Trophoblast cell (in vitro differentiated cells and primary cell): ENCODE data around the gene ZFP36.
A peak's percentile ranks its signal among the peaks of the same experiment; 100 is the strongest.

Experiments
- DNase-seq, 2 donors: peaks; one replicate each; pipeline ENCODE4 v3.0.0-alpha.2; 2016
- H2AFZ ChIP-seq: 2 replicates; pipeline ENCODE4 v1.6.1; 2013; ENCODE audit warnings: low read length, moderate library complexity, mild to moderate bottlenecking; ENCODE audit not compliant: insufficient read depth, poor library complexity
- H2AK5ac ChIP-seq: 2 replicates; pipeline ENCODE4 v1.6.1; 2013; ENCODE audit warnings: mild to moderate bottlenecking, low read length
- H2BK120ac ChIP-seq: 2 replicates; pipeline ENCODE4 v1.6.1; 2013; ENCODE audit warnings: low read length, mild to moderate bottlenecking, moderate library complexity; ENCODE audit not compliant: insufficient read depth, poor library complexity
- H2BK12ac ChIP-seq: 2 replicates; pipeline ENCODE4 v1.6.1; 2013; ENCODE audit warnings: mild to moderate bottlenecking, low read length, moderate library complexity
- H2BK5ac ChIP-seq: 2 replicates; pipeline ENCODE4 v1.6.1; 2013; ENCODE audit warnings: low read length, low read depth, moderate library complexity, mild to moderate bottlenecking; ENCODE audit not compliant: poor library complexity
- H3K14ac ChIP-seq: 2 replicates; pipeline ENCODE4 v1.6.1; 2013; ENCODE audit warnings: mild to moderate bottlenecking, low read length
- H3K18ac ChIP-seq: 2 replicates; pipeline ENCODE4 v1.6.1; 2013; ENCODE audit warnings: mild to moderate bottlenecking, low read length
- H3K23ac ChIP-seq: 2 replicates; pipeline ENCODE4 v1.6.1; 2013; ENCODE audit warnings: low read length
- H3K27ac ChIP-seq: 2 replicates; pipeline ENCODE4 v1.5.1; 2013; ENCODE audit warnings: low read depth, mild to moderate bottlenecking, inconsistent platforms, low read length, moderate library complexity
- H3K27me3 ChIP-seq: 2 replicates; pipeline ENCODE4 v1.6.1; 2013; ENCODE audit warnings: inconsistent platforms, mild to moderate bottlenecking, low read length, moderate library complexity; ENCODE audit not compliant: insufficient read depth
- H3K36me3 ChIP-seq, 2 experiments: 1 replicate in 1 of 2; 2 replicates in 1 of 2; pipeline ENCODE4 v1.6.1; 2013; ENCODE audit warnings: low read length in 2 of 2, mild to moderate bottlenecking in 2 of 2, moderate library complexity in 1 of 2; ENCODE audit not compliant: insufficient read depth in 2 of 2, control insufficient read depth in 1 of 2
- H3K4ac ChIP-seq: 2 replicates; pipeline ENCODE4 v1.6.1; 2013; ENCODE audit warnings: low read depth, mild to moderate bottlenecking, low read length, moderate library complexity
- H3K4me1 ChIP-seq, 2 experiments: 1 replicate in 1 of 2; 2 replicates in 1 of 2; pipeline ENCODE4 v1.6.1; 2013; ENCODE audit warnings: low read length in 2 of 2, mild to moderate bottlenecking in 2 of 2, moderate library complexity in 1 of 2; ENCODE audit not compliant: insufficient read depth in 2 of 2, control insufficient read depth in 1 of 2
- H3K4me2 ChIP-seq: 2 replicates; pipeline ENCODE4 v1.6.1; 2013; ENCODE audit warnings: inconsistent platforms, mild to moderate bottlenecking, low read length, moderate library complexity
- H3K4me3 ChIP-seq: 2 replicates; pipeline ENCODE4 v1.5.1; 2013; ENCODE audit warnings: mild to moderate bottlenecking, low read depth, low read length, inconsistent platforms
- H3K79me1 ChIP-seq: one replicate; pipeline ENCODE4 v1.6.1; 2013; ENCODE audit warnings: low read length
- H3K79me2 ChIP-seq: 2 replicates; pipeline ENCODE4 v1.6.1; 2013; ENCODE audit warnings: low read length, mild to moderate bottlenecking; ENCODE audit not compliant: control insufficient read depth, insufficient read depth, poor library complexity
- H3K9ac ChIP-seq: 2 replicates; pipeline ENCODE4 v1.6.1; 2013; ENCODE audit warnings: mild to moderate bottlenecking, low read length
- H3K9me3 ChIP-seq: 2 replicates; pipeline ENCODE4 v1.6.1; 2013; ENCODE audit warnings: low read depth, mild to moderate bottlenecking, control low read depth, inconsistent platforms, low read length; ENCODE audit not compliant: insufficient read depth
- H4K12ac ChIP-seq: 2 replicates; pipeline ENCODE4 v1.6.1; 2013; ENCODE audit warnings: low read depth, mild to moderate bottlenecking, low read length, moderate library complexity
- H4K8ac ChIP-seq: 2 replicates; pipeline ENCODE4 v1.6.1; 2013; ENCODE audit warnings: low read depth, mild to moderate bottlenecking, low read length, moderate library complexity
- H4K91ac ChIP-seq: one replicate; pipeline ENCODE4 v1.6.1; 2013; ENCODE audit warnings: low read depth, mild to moderate bottlenecking, low read length, moderate library complexity
- WGBS: extraction: QIAGEN DNeasy Blood & Tissue Kit; methylation state at CpG from one replicate; pipeline ENCODE4 v1.1.7; 2013; ENCODE audit warnings: missing lambda C conversion rate; ENCODE audit not compliant: insufficient read length, insufficient coverage; ENCODE audit errors: extremely low coverage; 5-methylcytosine and 5-hydroxymethylcytosine counted together

The ZFP36 gene

GRCh38 chr19:39407660-39408391 lies 1.2 kb downstream of the ZFP36 start:
- Histone ChIP-seq H3K4me3 (peak overlapping the region; percentile 96), H2AK5ac (peak overlapping the region; percentile 95), H3K79me1 (peaks cover 44% of the 10 kb centered on the region), H3K14ac (peak overlapping the region; percentile 50), H3K27ac (peak overlapping the region; percentile 94), H2AFZ (peak overlapping the region; percentile 19), H3K9me3 (no peaks in the 10 kb centered on the region), H3K23ac (no peak overlapping the region), H2BK120ac (peak overlapping the region; percentile 28), H3K36me3 (peaks cover 12 to 13% of the 10 kb centered on the region in 2 experiments), H3K79me2 (peaks cover 36% of the 10 kb centered on the region), H4K91ac (peak overlapping the region; percentile 93), H4K12ac (peak overlapping the region; percentile 58), H2BK12ac (peak overlapping the region; percentile 25), H3K27me3 (no peaks in the 10 kb centered on the region), H3K4ac (peak overlapping the region; percentile 100), H2BK5ac (peak overlapping the region; percentile 90), H4K8ac (peak overlapping the region; percentile 43), H3K18ac (peak overlapping the region; percentile 25), H3K9ac (peak overlapping the region; percentile 97), H3K4me1 (peaks cover 24 to 40% of the 10 kb centered on the region in 2 experiments), H3K4me2 (peak overlapping the region; percentile 81)
- DNase-seq: peak in 1 of 2 donors; percentile 38
- WGBS: no CpG with 5 or more reads among the region's 40 CpGs

- Histone ChIP-seq H4K8ac (peak overlapping the region; percentile 11), H4K12ac (no peak overlapping the region), H3K4ac (peak overlapping the region; percentile 100), H3K27ac (peak overlapping the region; percentile 29), H3K27me3 (no peaks in the 10 kb centered on the region), H3K79me1 (peaks cover 42% of the 10 kb centered on the region), H3K18ac (peak overlapping the region; percentile 20), H2BK120ac (no peak overlapping the region), H3K4me1 (peaks cover 20 to 34% of the 10 kb centered on the region in 2 experiments), H3K9me3 (no peaks in the 10 kb centered on the region), H4K91ac (peak overlapping the region; percentile 45), H3K4me2 (peak overlapping the region; percentile 81), H3K14ac (peak overlapping the region; percentile 47), H2AK5ac (peak overlapping the region; percentile 24), H2BK12ac (peak overlapping the region; percentile 23), H2AFZ (no peak overlapping the region), H3K4me3 (peak overlapping the region; percentile 96), H3K23ac (no peak overlapping the region), H2BK5ac (peak overlapping the region; percentile 47), H3K79me2 (peaks cover 38% of the 10 kb centered on the region), H3K36me3 (peaks cover 12 to 13% of the 10 kb centered on the region in 2 experiments), H3K9ac (peak overlapping the region; percentile 37)
- DNase-seq: peak in 1 of 2 donors; percentile 48
- no CpG with 5 or more reads among the region's 20 CpGs for WGBS
Observed at GRCh38 chr19:39408392-39409207, 2.0 kb downstream of the ZFP36 start.

GRCh38 chr19:39409208-39410016 lies 2.8 kb downstream of the ZFP36 start:
- H4K12ac ChIP-seq: peak overlapping the region; percentile 83
- peak overlapping the region; percentile 95 for H3K14ac ChIP-seq
- peak overlapping the region; percentile 65 for H3K4me3 ChIP-seq
- H4K91ac ChIP-seq: peak overlapping the region; percentile 97
- H3K4me2 ChIP-seq: peak overlapping the region; percentile 93
- H3K23ac ChIP-seq: no peak overlapping the region
- H3K18ac ChIP-seq: peak overlapping the region; percentile 64
- H3K9ac ChIP-seq: peak overlapping the region; percentile 91
- no peak overlapping the region for H2BK12ac ChIP-seq
- H3K27ac ChIP-seq: peak overlapping the region; percentile 98
- H3K79me2 ChIP-seq: peaks cover 44% of the 10 kb centered on the region
- H3K4me1 ChIP-seq: peaks cover 23 to 31% of the 10 kb centered on the region in 2 experiments
- peak overlapping the region; percentile 28 for H3K4ac ChIP-seq
- H2AK5ac ChIP-seq: peak overlapping the region; percentile 91
- no CpG with 5 or more reads among the region's 52 CpGs for WGBS
- H4K8ac ChIP-seq: peak overlapping the region; percentile 93
- no peaks in the 10 kb centered on the region for H3K27me3 ChIP-seq
- H3K9me3 ChIP-seq: no peaks in the 10 kb centered on the region
- H3K79me1 ChIP-seq: peaks cover 42% of the 10 kb centered on the region
- H2BK5ac ChIP-seq: peak overlapping the region; percentile 92
- H2AFZ ChIP-seq: peak overlapping the region; percentile 20
- peak; percentile 78 to 89 for DNase-seq
- H3K36me3 ChIP-seq: peaks cover 12 to 13% of the 10 kb centered on the region in 2 experiments
- peak overlapping the region; percentile 96 for H2BK120ac ChIP-seq
